Measurements from ENCODE around the gene DYRK1B. TPM values are rescaled to one million over a fixed set of nuclear protein-coding genes. Genes with fewer than 3 reads are reported as not detected.

The DYRK1B gene
- polyA plus RNA-seq, 1 donor (not counting 4 experiments of a cell fraction or from before 2014, with no cell fraction given), result 4.6 TPM

DNA sequence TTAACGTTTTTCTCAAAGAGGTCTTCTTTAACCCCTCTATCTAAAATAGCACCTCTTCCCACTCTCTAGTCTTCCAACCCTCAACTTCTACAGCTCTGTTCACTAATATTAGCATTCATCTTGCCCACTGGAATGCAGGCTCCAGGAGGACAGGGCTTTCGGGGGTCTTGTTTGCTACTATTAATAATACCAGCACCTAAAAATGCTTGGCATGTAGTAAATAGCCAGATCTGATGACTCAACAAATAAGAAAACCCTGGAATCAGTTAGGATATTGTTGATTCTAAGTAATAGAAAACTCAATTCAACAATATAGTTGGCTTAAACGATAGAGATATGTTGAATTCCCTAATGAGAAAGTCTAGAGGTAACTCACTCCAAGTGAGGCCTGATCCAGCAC, 14.2 kb downstream of the DYRK1B start:
- Histone ChIP-seq H2AFZ (ENCODE audit: control insufficient read depth, low read length) (no peak overlapping the region), H3K4me3 (ENCODE audit: control insufficient read depth in 2 of 3, extremely low read depth in 1 of 3, insufficient read depth in 2 of 3, low read depth in 1 of 3, low read length in 3 of 3) (no peak overlapping the region), H3K79me2 (ENCODE audit: control insufficient read depth, insufficient read depth, low read length) (no peaks in the 10 kb centered on the region), H3K9me3 (ENCODE audit: control insufficient read depth, low read depth, low read length) (no peaks in the 10 kb centered on the region), H4K20me1 (ENCODE audit: control insufficient read depth, extremely low read depth, insufficient read depth, low read length) (no peaks in the 10 kb centered on the region), H3K9ac (ENCODE audit: control insufficient read depth, extremely low read depth, insufficient read depth, low read length) (no peak overlapping the region), H3K4me1 (ENCODE audit: control insufficient read depth, extremely low read depth, insufficient read depth, low read length) (peaks cover 6% of the 10 kb centered on the region), H3K9me1 (ENCODE audit: control insufficient read depth, extremely low read depth, insufficient read depth, low read length) (no peaks in the 10 kb centered on the region), H3K27me3 (ENCODE audit: control insufficient read depth, extremely low read depth, insufficient read depth, low read length) (no peaks in the 10 kb centered on the region), H3K4me2 (ENCODE audit: control insufficient read depth, extremely low read depth, insufficient read depth, low read depth, low read length) (no peak overlapping the region), H3K36me3 (ENCODE audit: control insufficient read depth in 2 of 2, extremely low read depth in 1 of 2, insufficient read depth in 2 of 2, low read length in 2 of 2) (peaks cover 0 to 2% of the 10 kb centered on the region in 2 experiments), H3K27ac (ENCODE audit: control insufficient read depth, insufficient read depth, low read length) (no peak overlapping the region)
- FAIRE-seq (no peak), DNase-seq (ENCODE audit: low read depth, low spot score) (no peak)
- TF ChIP-seq, protein P1, sequence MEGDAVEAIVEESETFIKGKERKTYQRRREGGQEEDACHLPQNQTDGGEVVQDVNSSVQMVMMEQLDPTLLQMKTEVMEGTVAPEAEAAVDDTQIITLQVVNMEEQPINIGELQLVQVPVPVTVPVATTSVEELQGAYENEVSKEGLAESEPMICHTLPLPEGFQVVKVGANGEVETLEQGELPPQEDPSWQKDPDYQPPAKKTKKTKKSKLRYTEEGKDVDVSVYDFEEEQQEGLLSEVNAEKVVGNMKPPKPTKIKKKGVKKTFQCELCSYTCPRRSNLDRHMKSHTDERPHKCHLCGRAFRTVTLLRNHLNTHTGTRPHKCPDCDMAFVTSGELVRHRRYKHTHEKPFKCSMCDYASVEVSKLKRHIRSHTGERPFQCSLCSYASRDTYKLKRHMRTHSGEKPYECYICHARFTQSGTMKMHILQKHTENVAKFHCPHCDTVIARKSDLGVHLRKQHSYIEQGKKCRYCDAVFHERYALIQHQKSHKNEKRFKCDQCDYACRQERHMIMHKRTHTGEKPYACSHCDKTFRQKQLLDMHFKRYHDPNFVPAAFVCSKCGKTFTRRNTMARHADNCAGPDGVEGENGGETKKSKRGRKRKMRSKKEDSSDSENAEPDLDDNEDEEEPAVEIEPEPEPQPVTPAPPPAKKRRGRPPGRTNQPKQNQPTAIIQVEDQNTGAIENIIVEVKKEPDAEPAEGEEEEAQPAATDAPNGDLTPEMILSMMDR (optimal IDR thresholded peaks at IDR 0.05 in 1 of 3, IDR thresholded peaks at IDR 0.05 in 1 of 3, conservative IDR thresholded peaks at IDR 0.05 in 1 of 3; ENCODE audit: extremely low read depth in 1 of 3, insufficient read depth in 2 of 3, low read length in 3 of 3), result no peak
- no peak for TF ChIP-seq EZH2 (IDR thresholded peaks at IDR 0.05; ENCODE audit: low read length)
- dilution Hi-C loops (cut with MboI; ENCODE audit: extremely low pct_ligation_motif_present, low sequenced_read_pairs), result no loop called here

GRCh38 chr19:39818626-39819097, 15.3 kb downstream of the DYRK1B start:
- no peaks in the 10 kb centered on the region for H3K79me2 ChIP-seq (ENCODE audit: control insufficient read depth, insufficient read depth, low read length)
- H3K27me3 ChIP-seq (ENCODE audit: control insufficient read depth, extremely low read depth, insufficient read depth, low read length), result no peaks in the 10 kb centered on the region
- H3K4me2 ChIP-seq (ENCODE audit: control insufficient read depth, extremely low read depth, insufficient read depth, low read depth, low read length), result no peak overlapping the region
- H2AFZ ChIP-seq (ENCODE audit: control insufficient read depth, low read length), result no peak overlapping the region
- H3K9me1 ChIP-seq (ENCODE audit: control insufficient read depth, extremely low read depth, insufficient read depth, low read length), result no peaks in the 10 kb centered on the region
- no peak overlapping the region for H3K27ac ChIP-seq (ENCODE audit: control insufficient read depth, insufficient read depth, low read length)
- H3K36me3 ChIP-seq (ENCODE audit: control insufficient read depth in 2 of 2, extremely low read depth in 1 of 2, insufficient read depth in 2 of 2, low read length in 2 of 2), result peaks cover 0 to 2% of the 10 kb centered on the region in 2 experiments
- TF ChIP-seq, protein P1 (optimal IDR thresholded peaks at IDR 0.05 in 1 of 3, IDR thresholded peaks at IDR 0.05 in 1 of 3, conservative IDR thresholded peaks at IDR 0.05 in 1 of 3; ENCODE audit: extremely low read depth in 1 of 3, insufficient read depth in 2 of 3, low read length in 3 of 3), result no peak
- TF ChIP-seq EZH2 (IDR thresholded peaks at IDR 0.05; ENCODE audit: low read length), result no peak
- peaks cover 2% of the 10 kb centered on the region for H3K4me1 ChIP-seq (ENCODE audit: control insufficient read depth, extremely low read depth, insufficient read depth, low read length)
- DNase-seq (ENCODE audit: low read depth, low spot score) (no peak), FAIRE-seq (no peak)
- dilution Hi-C loops (cut with MboI; ENCODE audit: extremely low pct_ligation_motif_present, low sequenced_read_pairs), result no loop called here
- no peak overlapping the region for H3K9ac ChIP-seq (ENCODE audit: control insufficient read depth, extremely low read depth, insufficient read depth, low read length)
- no peaks in the 10 kb centered on the region for H4K20me1 ChIP-seq (ENCODE audit: control insufficient read depth, extremely low read depth, insufficient read depth, low read length)
- H3K9me3 ChIP-seq (ENCODE audit: control insufficient read depth, low read depth, low read length), result no peaks in the 10 kb centered on the region
- no peak overlapping the region for H3K4me3 ChIP-seq (ENCODE audit: control insufficient read depth in 2 of 3, extremely low read depth in 1 of 3, insufficient read depth in 2 of 3, low read depth in 1 of 3, low read length in 3 of 3)

All from keratinocyte (primary cell).